Hepatocyte (in vitro differentiated cells): ENCODE results near the gene ZNF426. TPM values are rescaled to one million over a fixed set of nuclear protein-coding genes. Genes with fewer than 3 reads are reported as not detected.

Source experiments
- DNase-seq: peaks from one replicate; pipeline ENCODE4 v3.0.0-alpha.2; 2016; ENCODE audit warnings: low spot score
- H2AFZ ChIP-seq: fragments of 200-600 bp; sonication (generic); 2 replicates; pipeline ENCODE4 v1.6.0; 2016; ENCODE audit warnings: antibody characterized with exemption, mild to moderate bottlenecking
- H3K27ac ChIP-seq: fragments of 200-600 bp; sonication (generic); 2 replicates; pipeline ENCODE4 v1.5.1; 2016; ENCODE audit warnings: mild to moderate bottlenecking
- H3K27me3 ChIP-seq: fragments of 200-600 bp; sonication (generic); 2 replicates; pipeline ENCODE4 v1.6.1; 2016
- H3K36me3 ChIP-seq: fragments of 200-600 bp; sonication (generic); replicated peaks from 2 replicates; pipeline ENCODE4 v1.5.1; 2016; ENCODE audit warnings: low read depth; ENCODE audit not compliant: insufficient read depth
- H3K4me1 ChIP-seq: fragments of 200-600 bp; sonication (generic); 2 replicates; pipeline ENCODE4 v1.5.1; 2016; ENCODE audit warnings: mild to moderate bottlenecking, moderate library complexity; ENCODE audit not compliant: insufficient read depth
- H3K4me2 ChIP-seq: fragments of 200-600 bp; sonication (generic); 2 replicates; pipeline ENCODE4 v1.6.0; 2016
- H3K4me3 ChIP-seq: fragments of 200-600 bp; sonication (generic); 2 replicates; pipeline ENCODE4 v1.5.1; 2016; ENCODE audit warnings: mild to moderate bottlenecking
- H3K79me2 ChIP-seq: fragments of 200-600 bp; sonication (generic); 2 replicates; pipeline ENCODE4 v1.6.0; 2017; ENCODE audit warnings: mild to moderate bottlenecking
- H3K9me2 ChIP-seq: fragments of 200-600 bp; sonication (generic); replicated peaks from 2 replicates; pipeline ENCODE4 v1.6.0; 2017; ENCODE audit warnings: mild to moderate bottlenecking; ENCODE audit not compliant: insufficient read depth
- H3K9me3 ChIP-seq: fragments of 200-600 bp; sonication (generic); 2 replicates; pipeline ENCODE4 v1.5.1; 2016; ENCODE audit warnings: low read depth, mild to moderate bottlenecking
- H4K20me1 ChIP-seq: fragments of 200-600 bp; sonication (generic); 2 replicates; pipeline ENCODE4 v1.6.0; 2016; ENCODE audit warnings: mild to moderate bottlenecking; ENCODE audit not compliant: insufficient read depth, poor library complexity, severe bottlenecking
- EZH2 ChIP-seq: fragments of 200-600 bp; sonication (generic); IDR thresholded peaks from 2 replicates; pipeline ENCODE4 v1.6.1; 2016; ENCODE audit warnings: antibody characterized with exemption, mild to moderate bottlenecking, borderline replicate concordance
- EZH2phosphoT487 ChIP-seq: fragments of 200-600 bp; sonication (generic); IDR thresholded peaks from one replicate; pipeline ENCODE4 v1.6.1; 2018; ENCODE audit warnings: antibody characterized with exemption, mild to moderate bottlenecking, low read depth, moderate library complexity; ENCODE audit not compliant: unreplicated experiment, severe bottlenecking
- WGBS: methylation state at CpG from one replicate; pipeline ENCODE4 v1.1.6; 2016; ENCODE audit warnings: low lambda C conversion rate; ENCODE audit errors: missing lambda C conversion rate; 5-methylcytosine and 5-hydroxymethylcytosine counted together
- polyA plus RNA-seq: library from polyadenylated mRNA; unstranded; fragments of >200 nt; fragmentation: Nextera tagmentation; extraction: Ambion mirVana; gene quantifications from 2 replicates; pipeline ENCODE4 v1.2.1, GENCODE V29; 2016
- total RNA-seq: library from RNA; depleted of rRNA; stranded (reverse); fragments of >200 nt; gene quantifications from 2 replicates; pipeline ENCODE4 v1.2.3, GENCODE V29; 2014
- TF ChIP-seq, protein P1 (sequence below): fragments of 200-600 bp; sonication (generic); IDR thresholded peaks from 2 replicates; pipeline ENCODE4 v1.5.1; 2016; ENCODE audit warnings: antibody characterized with exemption, mild to moderate bottlenecking; ENCODE audit not compliant: poor library complexity

Gene ZNF426
- total and polyA plus RNA-seq, 2 experiments from 2014 or later = 14.0 to 20.2 TPM

DNA sequence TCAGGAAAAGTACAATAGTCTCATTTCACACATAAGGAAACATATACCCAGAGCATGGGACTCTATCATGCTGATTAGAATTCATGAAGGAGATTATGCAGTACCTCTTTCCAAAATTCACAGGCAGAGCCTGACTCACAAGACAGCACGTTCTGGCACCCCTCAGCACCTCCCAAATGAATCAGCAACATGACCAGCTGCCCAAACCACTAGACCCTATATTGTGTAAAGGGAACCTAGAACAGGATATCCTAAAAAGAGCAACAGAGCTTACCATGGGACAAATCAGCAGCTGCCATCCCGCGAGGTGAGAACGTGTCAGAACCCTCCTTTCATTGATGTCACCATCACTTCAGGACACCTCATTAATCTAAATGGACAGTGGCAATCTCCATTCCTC is 2.5 kb downstream of the ZNF426 start:
- no peaks in the 10 kb centered on the region for H3K27me3 ChIP-seq
- H3K27ac ChIP-seq = no peak overlapping the region
- H3K4me3 ChIP-seq = peak overlapping the region; percentile 13
- WGBS = 98% methylated on average over 4 of the region's 4 CpGs
- peaks cover 37% of the 10 kb centered on the region for H3K36me3 ChIP-seq
- no peak overlapping the region for H2AFZ ChIP-seq
- no peaks in the 10 kb centered on the region for H4K20me1 ChIP-seq
- H3K79me2 ChIP-seq = peaks cover 27% of the 10 kb centered on the region
- TF ChIP-seq EZH2phosphoT487 (no peak), EZH2 (no peak)
- H3K9me2 ChIP-seq = no peaks in the 10 kb centered on the region
- peaks cover 3% of the 10 kb centered on the region for H3K4me1 ChIP-seq
- no peak for DNase-seq
- H3K9me3 ChIP-seq = peaks cover 48% of the 10 kb centered on the region
- H3K4me2 ChIP-seq = no peak overlapping the region

DNA sequence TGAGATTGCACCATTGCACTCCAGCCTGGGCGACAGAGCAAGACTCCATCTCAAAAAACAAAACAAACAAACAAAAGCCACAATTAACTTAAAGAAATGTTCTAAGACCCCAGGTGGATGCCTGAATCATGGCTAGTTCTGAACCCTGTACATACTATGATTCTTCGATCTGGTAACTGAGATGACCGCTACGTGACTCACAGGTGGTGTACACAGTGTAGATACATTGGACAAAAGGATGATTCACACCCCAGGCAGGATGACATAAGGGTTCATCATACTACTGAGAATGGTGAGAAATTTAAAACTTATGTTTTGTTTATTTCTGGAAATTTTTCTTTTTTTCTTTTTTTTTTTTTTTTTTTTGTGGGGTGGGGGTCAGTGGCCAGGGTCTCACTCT is 6.5 kb downstream of the ZNF426 start:
- peaks cover 75% of the 10 kb centered on the region for H3K36me3 ChIP-seq
- no peak overlapping the region for H3K4me3 ChIP-seq
- no peak overlapping the region for H2AFZ ChIP-seq
- no peaks in the 10 kb centered on the region for H4K20me1 ChIP-seq
- no peaks in the 10 kb centered on the region for H3K9me2 ChIP-seq
- H3K9me3 ChIP-seq = peaks cover 89% of the 10 kb centered on the region
- WGBS = 98% methylated on average over 4 of the region's 4 CpGs
- no peaks in the 10 kb centered on the region for H3K27me3 ChIP-seq
- peaks cover 11% of the 10 kb centered on the region for H3K79me2 ChIP-seq
- TF ChIP-seq, protein P1, sequence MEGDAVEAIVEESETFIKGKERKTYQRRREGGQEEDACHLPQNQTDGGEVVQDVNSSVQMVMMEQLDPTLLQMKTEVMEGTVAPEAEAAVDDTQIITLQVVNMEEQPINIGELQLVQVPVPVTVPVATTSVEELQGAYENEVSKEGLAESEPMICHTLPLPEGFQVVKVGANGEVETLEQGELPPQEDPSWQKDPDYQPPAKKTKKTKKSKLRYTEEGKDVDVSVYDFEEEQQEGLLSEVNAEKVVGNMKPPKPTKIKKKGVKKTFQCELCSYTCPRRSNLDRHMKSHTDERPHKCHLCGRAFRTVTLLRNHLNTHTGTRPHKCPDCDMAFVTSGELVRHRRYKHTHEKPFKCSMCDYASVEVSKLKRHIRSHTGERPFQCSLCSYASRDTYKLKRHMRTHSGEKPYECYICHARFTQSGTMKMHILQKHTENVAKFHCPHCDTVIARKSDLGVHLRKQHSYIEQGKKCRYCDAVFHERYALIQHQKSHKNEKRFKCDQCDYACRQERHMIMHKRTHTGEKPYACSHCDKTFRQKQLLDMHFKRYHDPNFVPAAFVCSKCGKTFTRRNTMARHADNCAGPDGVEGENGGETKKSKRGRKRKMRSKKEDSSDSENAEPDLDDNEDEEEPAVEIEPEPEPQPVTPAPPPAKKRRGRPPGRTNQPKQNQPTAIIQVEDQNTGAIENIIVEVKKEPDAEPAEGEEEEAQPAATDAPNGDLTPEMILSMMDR = no peak
- TF ChIP-seq EZH2phosphoT487 = no peak
- no peak for TF ChIP-seq EZH2
- H3K27ac ChIP-seq = no peak overlapping the region
- no peak for DNase-seq
- no peak overlapping the region for H3K4me2 ChIP-seq
- no peaks in the 10 kb centered on the region for H3K4me1 ChIP-seq

DNA sequence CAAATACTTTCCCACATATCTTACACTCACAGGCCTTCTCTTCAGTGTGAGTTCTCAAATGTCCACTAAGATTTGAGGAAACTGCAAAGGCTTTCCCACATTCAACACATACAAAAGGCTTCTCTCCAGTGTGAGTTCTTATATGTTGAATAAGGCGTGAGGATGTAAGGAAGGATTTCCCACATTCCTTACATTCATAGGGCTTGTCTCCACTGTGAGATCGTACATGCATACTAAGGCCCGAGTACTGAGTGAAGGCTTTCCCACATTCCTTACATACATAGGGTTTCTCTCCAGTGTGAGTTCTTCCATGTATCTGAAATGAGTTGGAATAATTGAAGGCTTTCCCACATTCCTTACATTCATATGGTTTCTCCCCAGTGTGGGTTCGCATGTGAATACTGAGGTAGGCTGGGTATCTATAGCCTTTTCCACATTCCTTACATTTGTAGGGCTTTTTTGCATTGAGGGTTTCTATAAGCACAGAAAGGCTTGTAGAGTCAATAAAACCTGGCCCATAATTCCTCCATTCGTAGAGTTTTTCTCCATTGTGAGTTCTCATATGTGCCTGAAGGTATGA is 9.6 kb downstream of the ZNF426 start:
- H4K20me1 ChIP-seq = no peaks in the 10 kb centered on the region
- no peak overlapping the region for H3K27ac ChIP-seq
- 98% methylated on average over 5 of the region's 5 CpGs for WGBS
- H3K27me3 ChIP-seq = no peaks in the 10 kb centered on the region
- H3K4me2 ChIP-seq = no peak overlapping the region
- H3K36me3 ChIP-seq = peaks cover 70% of the 10 kb centered on the region
- no peak for TF ChIP-seq EZH2
- TF ChIP-seq, protein P1 = no peak
- no peak for TF ChIP-seq EZH2phosphoT487
- peak overlapping the region; percentile 20 for H3K4me3 ChIP-seq
- no peak for DNase-seq
- no peaks in the 10 kb centered on the region for H3K79me2 ChIP-seq
- H3K9me2 ChIP-seq = no peaks in the 10 kb centered on the region
- H2AFZ ChIP-seq = no peak overlapping the region
- peaks cover 92% of the 10 kb centered on the region for H3K9me3 ChIP-seq
- no peaks in the 10 kb centered on the region for H3K4me1 ChIP-seq

DNA sequence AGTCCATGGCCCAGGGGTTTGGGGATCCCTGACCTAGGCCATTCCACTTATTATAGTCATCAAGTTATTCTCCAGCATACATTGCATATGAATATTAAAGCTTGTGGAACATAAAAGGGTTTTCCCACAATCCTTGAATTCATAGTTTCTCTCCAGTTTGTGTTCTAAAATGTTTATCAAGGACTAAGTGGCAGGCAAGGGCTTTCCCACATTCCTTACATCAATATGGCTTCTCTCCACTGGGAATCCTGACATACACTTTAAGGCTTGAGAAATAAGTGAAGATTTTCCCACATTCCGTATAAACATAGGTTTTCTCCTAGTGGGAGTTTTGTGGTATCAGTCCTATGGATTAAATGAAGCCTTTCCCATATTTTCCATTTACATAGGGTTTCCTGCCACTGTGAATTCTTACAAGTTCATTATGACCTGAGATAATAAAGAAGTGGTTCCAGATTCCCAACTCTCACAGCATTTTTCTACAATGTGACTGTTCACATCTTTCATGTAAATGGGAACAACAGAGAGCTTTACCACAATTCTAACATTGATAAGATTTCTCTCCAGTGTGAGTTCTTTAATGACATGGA is 14.5 kb downstream of the ZNF426 start:
- no peaks in the 10 kb centered on the region for H3K79me2 ChIP-seq
- H3K4me3 ChIP-seq = no peak overlapping the region
- WGBS = 100% methylated on average over 1 of the region's 1 CpG
- no peak overlapping the region for H3K27ac ChIP-seq
- H3K4me1 ChIP-seq = no peaks in the 10 kb centered on the region
- H3K9me3 ChIP-seq = peaks cover 57% of the 10 kb centered on the region
- no peaks in the 10 kb centered on the region for H3K9me2 ChIP-seq
- no peaks in the 10 kb centered on the region for H3K27me3 ChIP-seq
- no peak overlapping the region for H2AFZ ChIP-seq
- TF ChIP-seq, protein P1 = no peak
- TF ChIP-seq EZH2 (no peak), EZH2phosphoT487 (no peak)
- H4K20me1 ChIP-seq = no peaks in the 10 kb centered on the region
- H3K4me2 ChIP-seq = no peak overlapping the region
- H3K36me3 ChIP-seq = peaks cover 25% of the 10 kb centered on the region
- DNase-seq = no peak
